Activated T-helper 1 cell treated with anti-CD3 and anti-CD28 coated beads, Interleukin-12 subunit alpha, Interleukin-12 subunit beta, Interleukin-2, Interleukin-4 antibody, amounts not matched to agents 30 ng/mL and 10 ng/mL and 1 ng/mL, durations not matched to agents 14 hours and 24 hours and 36 hours (primary cell): ENCODE data around the gene FKBP11. TPM values are rescaled to one million over a fixed set of nuclear protein-coding genes. Genes with fewer than 3 reads are reported as not detected.

Experiments
- DNase-seq: peaks from one replicate; pipeline ENCODE4 v3.0.0; 2021; ENCODE audit warnings: low spot score
- H3K27ac Mint-ChIP-seq: one replicate; pipeline ENCODE4 v1.8.0; 2021; ENCODE audit warnings: mild to moderate bottlenecking, mixed read lengths
- H3K27me3 Mint-ChIP-seq: one replicate; pipeline ENCODE4 v1.8.0; 2022; ENCODE audit warnings: mild to moderate bottlenecking, moderate library complexity, mixed read lengths; ENCODE audit not compliant: insufficient read depth
- H3K36me3 Mint-ChIP-seq: one replicate; pipeline ENCODE4 v1.8.0; 2021; ENCODE audit warnings: low read depth, mixed read lengths
- H3K4me1 Mint-ChIP-seq: one replicate; pipeline ENCODE4 v1.8.0; 2021; ENCODE audit warnings: low read depth, mixed read lengths
- H3K4me3 Mint-ChIP-seq: one replicate; pipeline ENCODE4 v1.8.0; 2021; ENCODE audit warnings: mild to moderate bottlenecking, moderate library complexity, mixed read lengths
- H3K9me3 Mint-ChIP-seq: one replicate; pipeline ENCODE4 v1.8.0; 2021; ENCODE audit warnings: mixed read lengths
- intact Hi-C: fragments of 100-400 bp; cut with micrococcal nuclease; formaldehyde crosslinking; loops from one replicate; pipeline ENCODE4 v1.15.1; 2024
- total RNA-seq: library from RNA; stranded (reverse); gene quantifications from 2 replicates; pipeline ENCODE4 v1.2.3, GENCODE V29; 2022

FKBP11 gene
- total RNA-seq, 1 donor from 2014 or later = 67.9 TPM

DNA sequence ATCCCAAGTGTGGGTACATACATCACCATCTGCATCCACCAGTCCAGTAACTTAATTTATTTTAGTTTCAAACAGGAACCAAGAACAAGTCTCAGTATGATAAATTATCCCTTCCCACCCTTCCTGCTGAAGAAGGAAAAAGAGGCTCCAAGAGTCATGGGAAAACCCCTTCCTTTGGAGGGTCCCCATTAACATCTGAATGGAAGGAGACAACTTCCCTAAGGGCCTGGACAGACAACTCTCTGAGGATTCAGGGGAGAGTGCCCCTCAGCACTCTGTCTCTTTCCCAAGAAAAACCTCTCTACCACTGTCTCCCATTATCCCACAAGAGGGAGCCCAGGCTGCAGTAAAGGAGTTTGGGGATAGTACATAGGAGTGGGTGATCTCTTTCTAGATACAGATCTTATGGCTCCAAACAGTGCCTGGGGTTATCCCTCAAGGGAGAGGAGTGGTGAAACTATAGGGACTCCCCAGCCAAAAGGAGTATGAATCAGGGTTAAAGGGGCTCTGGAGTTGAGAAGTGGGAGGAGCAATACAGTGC is 40.1 kb upstream of the FKBP11 start:
- H3K27ac Mint-ChIP-seq = no peak overlapping the region
- intact Hi-C loops = no loop called here
- no peak overlapping the region for H3K4me3 Mint-ChIP-seq

GRCh38 chr12:48961801-48962200 is 36.5 kb upstream of the FKBP11 start:
- intact Hi-C loops = no loop called here
- H3K27me3 Mint-ChIP-seq = peaks cover 56% of the 10 kb centered on the region
- no peak overlapping the region for H3K4me3 Mint-ChIP-seq
- no peak for DNase-seq
- no peak overlapping the region for H3K27ac Mint-ChIP-seq
- H3K9me3 Mint-ChIP-seq = no peaks in the 10 kb centered on the region
- peaks cover 12% of the 10 kb centered on the region for H3K4me1 Mint-ChIP-seq
- H3K36me3 Mint-ChIP-seq = peaks cover under 1% of the 10 kb centered on the region

More for the DNA sequence above, 40.1 kb upstream of the FKBP11 start:
- Mint-ChIP-seq H3K9me3 (no peaks in the 10 kb centered on the region), H3K4me1 (peaks cover 9% of the 10 kb centered on the region), H3K27me3 (peaks cover 57% of the 10 kb centered on the region), H3K36me3 (no peaks in the 10 kb centered on the region)
- no peak for DNase-seq

- Mint-ChIP-seq H3K4me3 (no peak overlapping the region), H3K36me3 (peaks cover 5% of the 10 kb centered on the region), H3K27ac (no peak overlapping the region), H3K9me3 (no peaks in the 10 kb centered on the region), H3K4me1 (peaks cover 17% of the 10 kb centered on the region), H3K27me3 (peaks cover 52% of the 10 kb centered on the region)
- intact Hi-C loops = no loop called here
- no peak for DNase-seq
Measured at GRCh38 chr12:48961331-48961730, 36.0 kb upstream of the FKBP11 start.

DNA sequence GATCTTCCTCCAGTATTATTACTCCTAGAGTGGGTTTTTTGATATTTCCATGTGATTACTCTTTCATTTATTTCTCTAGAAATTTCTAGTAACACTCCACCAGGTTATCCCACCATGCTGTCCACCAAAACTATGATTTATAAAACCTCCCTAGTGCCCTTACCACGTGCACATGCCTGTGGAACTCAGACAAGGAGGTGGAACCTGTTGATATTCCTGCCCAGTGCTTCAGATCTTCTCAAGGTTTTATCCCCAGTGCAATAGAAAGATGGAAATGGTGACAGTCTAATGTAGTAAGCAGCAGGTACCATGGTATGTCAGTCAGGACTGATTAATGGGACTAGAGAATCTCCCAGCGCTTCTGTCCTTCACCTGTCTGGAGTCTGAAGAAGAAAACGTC is 35.5 kb upstream of the FKBP11 start:
- no peaks in the 10 kb centered on the region for H3K9me3 Mint-ChIP-seq
- no peak overlapping the region for H3K27ac Mint-ChIP-seq
- no peak overlapping the region for H3K4me3 Mint-ChIP-seq
- no peak for DNase-seq
- intact Hi-C loops = no loop called here
- H3K36me3 Mint-ChIP-seq = peaks cover 9% of the 10 kb centered on the region
- H3K27me3 Mint-ChIP-seq = peaks cover 49% of the 10 kb centered on the region
- H3K4me1 Mint-ChIP-seq = peaks cover 22% of the 10 kb centered on the region

DNA sequence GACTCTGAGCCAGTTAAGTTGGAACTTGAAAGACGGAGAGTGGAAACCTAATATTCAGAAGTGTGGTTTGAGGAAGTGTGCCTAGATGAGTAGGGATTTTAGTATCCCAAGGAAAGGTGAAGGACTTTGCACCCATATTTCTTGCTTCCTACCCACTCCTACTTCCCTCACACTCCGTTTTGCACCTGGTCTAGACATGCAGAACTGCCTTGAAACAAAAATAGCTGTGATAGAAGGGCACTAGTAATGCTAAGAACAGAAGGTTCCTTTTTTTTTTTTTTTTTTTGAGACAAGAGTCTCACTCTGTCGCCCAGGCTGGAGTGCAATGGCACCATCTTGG is 32.7 kb upstream of the FKBP11 start:
- H3K36me3 Mint-ChIP-seq = peaks cover 18% of the 10 kb centered on the region
- H3K9me3 Mint-ChIP-seq = no peaks in the 10 kb centered on the region
- intact Hi-C loops = no loop called here
- no peak overlapping the region for H3K27ac Mint-ChIP-seq
- peaks cover 46% of the 10 kb centered on the region for H3K4me1 Mint-ChIP-seq
- H3K27me3 Mint-ChIP-seq = peaks cover 37% of the 10 kb centered on the region
- peak overlapping the region; percentile 94 for H3K4me3 Mint-ChIP-seq
- no peak for DNase-seq

DNA sequence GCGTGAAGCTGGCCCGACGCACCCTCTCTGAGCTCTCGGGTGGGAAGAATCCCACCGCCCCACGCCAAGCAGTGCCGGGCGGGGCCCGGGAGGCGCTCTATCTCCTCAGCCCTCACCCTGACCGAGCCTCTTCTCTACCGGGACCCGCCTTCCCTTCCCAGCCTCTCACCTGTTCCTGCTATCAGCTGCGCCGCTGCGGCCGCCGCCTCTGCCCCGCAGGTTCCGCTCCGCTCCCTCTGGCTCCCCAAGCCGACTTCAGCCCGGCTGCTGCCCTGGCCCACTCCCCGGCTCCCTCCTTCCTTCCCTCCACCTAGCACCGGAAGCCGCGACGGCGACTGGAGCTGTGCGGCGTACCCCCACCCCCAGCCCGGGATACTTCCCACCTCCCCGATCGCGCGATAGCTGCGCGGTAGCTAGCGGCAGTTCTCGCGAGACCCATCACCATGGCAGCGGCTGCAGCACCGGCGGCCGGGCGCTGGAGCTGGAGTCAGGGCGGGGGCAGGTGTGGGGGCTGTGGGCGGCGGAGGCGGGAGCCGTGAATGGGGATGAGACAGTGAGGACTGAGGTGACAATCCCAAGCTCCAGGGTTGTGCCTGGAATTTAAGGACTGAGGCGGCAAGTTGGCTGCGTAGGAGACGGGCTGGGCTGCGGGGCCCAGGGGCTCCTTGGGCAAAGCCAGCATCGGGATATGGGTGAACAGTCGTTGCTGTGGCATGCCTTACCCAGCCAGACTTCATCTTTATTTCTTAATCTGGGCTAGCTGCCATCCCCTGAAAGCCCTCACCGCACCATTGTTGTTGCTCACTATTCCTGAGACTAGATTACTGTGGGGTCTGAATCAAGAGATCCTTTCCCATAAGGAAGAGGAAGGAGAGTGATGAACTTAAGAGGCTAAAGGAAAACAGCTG is 32.1 kb upstream of the FKBP11 start, which contains the start of gene ARF3:
Gene ARF3, minus strand, starts transcription at position 347 of the 908 bp plus-strand sequence. CDS start 16,392 bp downstream, outside the sequence.
- Mint-ChIP-seq H3K4me3 (peak within 1 kb of the TSS; percentile 94), H3K9me3 (no peaks in the 10 kb centered on the region), H3K27ac (peak within 1 kb of the TSS; percentile 94), H3K27me3 (peaks cover 33% of the 10 kb centered on the region), H3K4me1 (peaks cover 46% of the 10 kb centered on the region), H3K36me3 (peaks cover 23% of the 10 kb centered on the region)
- intact Hi-C loops = loop anchor here (1.0 kb wide), 6 partner anchors 20 to 174 kb away; partner anchors contain the start of genes DDX23, PRKAG1 and TUBA1B
- DNase-seq = peak; percentile 91

- Mint-ChIP-seq H3K27ac (peak overlapping the region; percentile 94), H3K36me3 (peaks cover 25% of the 10 kb centered on the region), H3K4me1 (peaks cover 46% of the 10 kb centered on the region), H3K9me3 (no peaks in the 10 kb centered on the region), H3K4me3 (peak overlapping the region; percentile 94), H3K27me3 (peaks cover 25% of the 10 kb centered on the region)
- DNase-seq = peak; percentile 13
- intact Hi-C loops = loop anchor here (1.0 kb wide), 6 partner anchors 21 to 175 kb away; partner anchors contain the start of genes DDX23, PRKAG1 and TUBA1B
Measured at GRCh38 chr12:48956279-48957140, 31.2 kb upstream of the FKBP11 start.

GRCh38 chr12:48954841-48955501 is 29.7 kb upstream of the FKBP11 start:
- peaks cover 46% of the 10 kb centered on the region for H3K4me1 Mint-ChIP-seq
- peak overlapping the region; percentile 94 for H3K4me3 Mint-ChIP-seq
- DNase-seq = no peak
- peaks cover 25% of the 10 kb centered on the region for H3K36me3 Mint-ChIP-seq
- intact Hi-C loops = loop anchor here (2.0 kb wide), 1 partner anchor 18 kb away; no protein-coding TSS in a partner anchor
- H3K9me3 Mint-ChIP-seq = no peaks in the 10 kb centered on the region
- H3K27ac Mint-ChIP-seq = no peak overlapping the region
- H3K27me3 Mint-ChIP-seq = peaks cover 13% of the 10 kb centered on the region

GRCh38 chr12:48954061-48954460 is 28.8 kb upstream of the FKBP11 start:
- no peak for DNase-seq
- Mint-ChIP-seq H3K27ac (no peak overlapping the region), H3K9me3 (no peaks in the 10 kb centered on the region), H3K4me1 (peaks cover 46% of the 10 kb centered on the region), H3K27me3 (peaks cover 7% of the 10 kb centered on the region), H3K36me3 (peaks cover 27% of the 10 kb centered on the region), H3K4me3 (no peak overlapping the region)
- intact Hi-C loops = loop anchor here (2.0 kb wide), 1 partner anchor 17 kb away; no protein-coding TSS in a partner anchor

GRCh38 chr12:48952691-48953090 is 27.4 kb upstream of the FKBP11 start:
- intact Hi-C loops = no loop called here
- Mint-ChIP-seq H3K27ac (no peak overlapping the region), H3K4me3 (no peak overlapping the region), H3K36me3 (peaks cover 32% of the 10 kb centered on the region), H3K9me3 (no peaks in the 10 kb centered on the region), H3K4me1 (peaks cover 49% of the 10 kb centered on the region), H3K27me3 (no peaks in the 10 kb centered on the region)
- DNase-seq = no peak

- H3K4me3 Mint-ChIP-seq = no peak overlapping the region
- no peaks in the 10 kb centered on the region for H3K9me3 Mint-ChIP-seq
- peaks cover 7% of the 10 kb centered on the region for H3K4me1 Mint-ChIP-seq
- no peak for DNase-seq
- H3K27me3 Mint-ChIP-seq = no peaks in the 10 kb centered on the region
- intact Hi-C loops = no loop called here
- H3K27ac Mint-ChIP-seq = no peak overlapping the region
- peaks cover 18% of the 10 kb centered on the region for H3K36me3 Mint-ChIP-seq
Measured at GRCh38 chr12:48947727-48948126, 22.4 kb upstream of the FKBP11 start.

DNA sequence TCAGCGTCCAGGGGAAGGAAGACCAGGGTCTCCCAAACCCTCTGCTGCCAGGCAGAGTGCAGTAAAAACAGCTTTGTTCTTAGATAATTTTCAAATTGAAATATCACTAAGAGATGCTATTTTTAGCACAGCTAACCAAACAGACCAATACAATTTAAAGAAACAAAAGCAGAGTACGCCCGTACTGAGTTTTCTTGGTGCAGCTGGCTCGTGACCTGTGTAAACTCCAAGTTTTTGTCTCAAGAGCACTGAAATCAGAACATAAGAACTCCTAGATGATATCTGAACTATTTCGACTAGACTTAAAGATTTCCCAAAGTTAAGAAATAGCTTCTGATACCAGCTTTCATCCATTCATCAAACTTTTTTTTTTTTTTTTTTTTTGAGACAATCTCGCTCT is 21.7 kb upstream of the FKBP11 start:
- Mint-ChIP-seq H3K4me3 (no peak overlapping the region), H3K36me3 (peaks cover 13% of the 10 kb centered on the region), H3K9me3 (no peaks in the 10 kb centered on the region), H3K27ac (no peak overlapping the region), H3K27me3 (no peaks in the 10 kb centered on the region), H3K4me1 (peaks cover 7% of the 10 kb centered on the region)
- intact Hi-C loops = no loop called here
- DNase-seq = no peak
